HepG2 (cell line): Measurements from ENCODE around the gene PKLR. TPM values are rescaled to one million over a fixed set of nuclear protein-coding genes. Genes with fewer than 3 reads are reported as not detected.
A peak's percentile ranks its signal among the peaks of the same experiment; 100 is the strongest.

ENCODE experiments used
- ATF7-NPFF ChIP-seq: sonication (generic); formaldehyde crosslinking; IDR thresholded peaks from 2 replicates; pipeline ENCODE4 v1.8.1; 2023; ENCODE audit warnings: mild to moderate bottlenecking, low read depth, missing genetic modification reagents, moderate library complexity
- CHCHD3 ChIP-seq: sonication (generic); formaldehyde crosslinking; IDR thresholded peaks from 2 replicates; pipeline ENCODE4 v1.8.0; 2022; ENCODE audit warnings: mild to moderate bottlenecking, missing genetic modification reagents, moderate library complexity
- HNRNPLL ChIP-seq: fragments of 200-400 bp; formaldehyde crosslinking; IDR thresholded peaks from 2 replicates; pipeline ENCODE4 v1.6.1; 2017; ENCODE audit warnings: mild to moderate bottlenecking, low read depth, low read length; ENCODE audit not compliant: poor library complexity, severe bottlenecking
- ISL2 ChIP-seq: sonication (generic); formaldehyde crosslinking; IDR thresholded peaks from 2 replicates; pipeline ENCODE4 v1.5.0; 2020; ENCODE audit warnings: missing genetic modification reagents
- KLF11 ChIP-seq: IDR thresholded peaks from 2 replicates; pipeline ENCODE4 v1.6.1; 2016; ENCODE audit warnings: missing compliant biosample characterization
- MAFK ChIP-seq, 2 experiments: IDR thresholded peaks in 1 of 2; conservative IDR thresholded peaks in 1 of 2; 2 replicates each; pipeline ENCODE4 v1.6.1; 2011; ENCODE audit warnings: improper control_type of control experiment in 2 of 2, low read length in 2 of 2
- MIER3 ChIP-seq: IDR thresholded peaks from 2 replicates; pipeline ENCODE4 v1.6.1; 2016; ENCODE audit warnings: missing compliant biosample characterization, borderline replicate concordance
- NBN ChIP-seq: fragments of 450-650 bp; conservative IDR thresholded peaks from 2 replicates; pipeline ENCODE4 v1.6.1; 2017
- ONECUT2 ChIP-seq: sonication (generic); formaldehyde crosslinking; IDR thresholded peaks from 2 replicates; pipeline ENCODE4 v1.4.0; 2020; ENCODE audit warnings: missing genetic modification reagents
- PHF21A ChIP-seq: sonication (generic); formaldehyde crosslinking; IDR thresholded peaks from 2 replicates; pipeline ENCODE4 v1.5.0; 2020; ENCODE audit warnings: mild to moderate bottlenecking, missing genetic modification reagents
- SIN3A ChIP-seq: IDR thresholded peaks from 2 replicates; pipeline ENCODE4 v1.6.1; 2011; ENCODE audit warnings: low read depth, mild to moderate bottlenecking, control low read depth, low read length, borderline replicate concordance
- SP140L ChIP-seq: sonication (generic); formaldehyde crosslinking; IDR thresholded peaks from 2 replicates; pipeline ENCODE4 v1.4.0; 2020; ENCODE audit warnings: missing genetic modification reagents, borderline replicate concordance
- ZFAT ChIP-seq: sonication (generic); formaldehyde crosslinking; conservative IDR thresholded peaks from 2 replicates; pipeline ENCODE4 v1.8.1; 2023; ENCODE audit warnings: missing genetic modification reagents, inconsistent platforms
- ZNF317 ChIP-seq: sonication (generic); formaldehyde crosslinking; IDR thresholded peaks from 2 replicates; pipeline ENCODE4 v1.5.0; 2020; ENCODE audit warnings: mild to moderate bottlenecking, missing genetic modification reagents
- ZNF382 ChIP-seq: sonication (generic); formaldehyde crosslinking; IDR thresholded peaks from 2 replicates; pipeline ENCODE4 v1.5.0; 2020; ENCODE audit warnings: missing genetic modification reagents, mild to moderate bottlenecking, borderline replicate concordance
- ZNF773 ChIP-seq: sonication (generic); formaldehyde crosslinking; IDR thresholded peaks from 2 replicates; pipeline ENCODE4 v1.4.0; 2020; ENCODE audit warnings: missing genetic modification reagents, borderline replicate concordance
- polyA plus RNA-seq, 8 experiments: library from polyadenylated mRNA; depleted of rRNA in 3 of 8; stranded (reverse) in 7 of 8; unstranded in 1 of 8; fragments of >200 nt; fragmentation: Illumina TruSeq in 4 of 8; extraction: Trizol in 4 of 8; gene quantifications; 2 replicates each; pipeline versions ENCODE4 v1.2.1 to v1.2.3, GENCODE V29; 2011 to 2016; ENCODE audit warnings: low read depth in 4 of 8, missing spikeins in 1 of 8, mixed read lengths in 1 of 8; ENCODE audit not compliant: insufficient read depth in 1 of 8
- total RNA-seq, 5 experiments: library from RNA; depleted of rRNA; stranded (reverse); fragments of >200 nt; fragmentation: Illumina TruSeq; extraction: Trizol; gene quantifications; 2 replicates each; pipeline ENCODE4 v1.2.3, GENCODE V29; 2016; ENCODE audit warnings: low read depth in 1 of 5
- TF ChIP-seq, protein P1 (sequence below): sonication (generic); formaldehyde crosslinking; IDR thresholded peaks from 2 replicates; pipeline ENCODE4 v1.8.1; 2023; ENCODE audit warnings: mild to moderate bottlenecking, missing genetic modification reagents
- TF ChIP-seq, protein P2 (sequence below): sonication (generic); formaldehyde crosslinking; IDR thresholded peaks from 2 replicates; pipeline ENCODE4 v1.9.0; 2021; ENCODE audit warnings: missing genetic modification reagents, mild to moderate bottlenecking, borderline replicate concordance
- TF ChIP-seq, protein P3 (sequence below): sonication (generic); formaldehyde crosslinking; IDR thresholded peaks from 2 replicates; pipeline ENCODE4 v1.5.0; 2020; ENCODE audit warnings: missing genetic modification reagents
- TF ChIP-seq, protein P4 (sequence below): IDR thresholded peaks from 2 replicates; pipeline ENCODE4 v1.6.1; 2016; ENCODE audit warnings: low read depth, control low read depth
- TF ChIP-seq, protein P5 (sequence below): sonication (generic); formaldehyde crosslinking; IDR thresholded peaks from 2 replicates; pipeline ENCODE4 v1.5.0; 2020; ENCODE audit warnings: mild to moderate bottlenecking, missing genetic modification reagents

Gene PKLR
- total and polyA plus RNA-seq, 2 of the 13 experiments (the other 11 are each of a cell fraction or from before 2014, with no cell fraction given), result 10.3 to 29.3 TPM

DNA sequence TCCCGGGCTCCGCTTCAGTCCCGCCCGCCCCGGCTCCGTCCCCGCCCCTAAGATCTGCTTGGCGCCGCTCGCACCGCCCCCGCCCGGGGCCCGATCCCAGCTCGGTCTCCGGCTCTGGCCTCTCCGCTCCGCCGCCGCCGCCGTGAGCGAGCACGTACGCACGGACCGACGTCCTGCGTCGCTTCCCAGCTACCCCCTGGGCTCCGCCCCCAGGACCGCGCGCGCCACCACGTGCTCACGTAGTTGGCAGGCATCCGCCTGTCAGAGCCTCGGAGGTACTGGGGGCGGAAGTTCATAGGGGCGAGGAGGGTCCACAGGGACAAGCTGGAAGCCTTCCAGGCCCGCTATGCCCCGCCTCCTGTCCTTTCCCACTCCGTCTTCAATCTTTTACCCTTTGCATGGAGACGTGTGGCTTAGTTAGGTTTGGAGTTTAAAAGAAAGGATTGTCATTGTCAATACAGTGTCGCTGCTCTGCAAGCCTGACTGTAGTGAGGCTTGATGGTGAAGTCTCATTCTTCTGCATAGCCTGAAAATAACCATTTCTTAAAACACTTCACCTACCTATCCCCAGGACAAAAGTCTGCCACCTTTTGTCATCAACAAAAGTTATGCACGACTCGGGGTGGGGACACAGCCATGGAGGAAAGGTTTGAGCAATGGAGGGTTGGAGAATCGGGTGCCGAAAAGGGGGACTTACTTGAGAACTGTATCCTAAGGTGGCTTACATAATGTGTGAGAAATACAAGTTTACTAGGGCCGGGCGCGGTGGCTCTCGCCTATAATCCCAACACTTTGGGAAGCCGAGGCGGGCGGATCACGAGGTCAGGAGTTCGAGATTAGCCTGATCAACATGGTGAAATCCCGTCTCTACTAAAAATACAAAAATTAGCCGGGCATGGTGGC, 27.6 kb downstream of the PKLR start, which contains the start of gene CLK2 (continued):
- TF ChIP-seq SP140L (no peak), ZNF773 (CRISPR knock-in tag) (no peak), MIER3 (CRISPR knock-in tag) (peak; percentile 83; the same call in 1 of the 2 replicates), ZFAT (CRISPR knock-in tag) (no peak), ONECUT2 (CRISPR knock-in tag) (no peak), MAFK (conservative IDR thresholded peaks at IDR 0.05 in 1 of 2, IDR thresholded peaks at IDR 0.05 in 1 of 2; ENCODE audit: low read length in 2 of 2) (no peak), ISL2 (peak; percentile 3), CHCHD3 (no peak), KLF11 (CRISPR knock-in tag) (no peak), NBN (no peak), HNRNPLL (peak; percentile 77), SIN3A (peak; percentile 78; the same call in 1 of the 2 replicates), ATF7-NPFF (peak; percentile 40; the same call in 1 of the 2 replicates), ZNF317 (CRISPR knock-in tag) (no peak), ZNF382 (CRISPR knock-in tag) (no peak), PHF21A (CRISPR knock-in tag) (peak; percentile 57; the same call in 1 of the 2 replicates)
- TF ChIP-seq, protein P1, sequence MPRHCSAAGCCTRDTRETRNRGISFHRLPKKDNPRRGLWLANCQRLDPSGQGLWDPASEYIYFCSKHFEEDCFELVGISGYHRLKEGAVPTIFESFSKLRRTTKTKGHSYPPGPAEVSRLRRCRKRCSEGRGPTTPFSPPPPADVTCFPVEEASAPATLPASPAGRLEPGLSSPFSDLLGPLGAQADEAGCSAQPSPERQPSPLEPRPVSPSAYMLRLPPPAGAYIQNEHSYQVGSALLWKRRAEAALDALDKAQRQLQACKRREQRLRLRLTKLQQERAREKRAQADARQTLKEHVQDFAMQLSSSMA (CRISPR knock-in tag), result no peak
- TF ChIP-seq, protein P2, sequence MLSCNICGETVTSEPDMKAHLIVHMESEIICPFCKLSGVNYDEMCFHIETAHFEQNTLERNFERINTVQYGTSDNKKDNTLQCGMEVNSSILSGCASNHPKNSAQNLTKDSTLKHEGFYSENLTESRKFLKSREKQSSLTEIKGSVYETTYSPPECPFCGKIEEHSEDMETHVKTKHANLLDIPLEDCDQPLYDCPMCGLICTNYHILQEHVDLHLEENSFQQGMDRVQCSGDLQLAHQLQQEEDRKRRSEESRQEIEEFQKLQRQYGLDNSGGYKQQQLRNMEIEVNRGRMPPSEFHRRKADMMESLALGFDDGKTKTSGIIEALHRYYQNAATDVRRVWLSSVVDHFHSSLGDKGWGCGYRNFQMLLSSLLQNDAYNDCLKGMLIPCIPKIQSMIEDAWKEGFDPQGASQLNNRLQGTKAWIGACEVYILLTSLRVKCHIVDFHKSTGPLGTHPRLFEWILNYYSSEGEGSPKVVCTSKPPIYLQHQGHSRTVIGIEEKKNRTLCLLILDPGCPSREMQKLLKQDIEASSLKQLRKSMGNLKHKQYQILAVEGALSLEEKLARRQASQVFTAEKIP, result no peak
- TF ChIP-seq, protein P3, sequence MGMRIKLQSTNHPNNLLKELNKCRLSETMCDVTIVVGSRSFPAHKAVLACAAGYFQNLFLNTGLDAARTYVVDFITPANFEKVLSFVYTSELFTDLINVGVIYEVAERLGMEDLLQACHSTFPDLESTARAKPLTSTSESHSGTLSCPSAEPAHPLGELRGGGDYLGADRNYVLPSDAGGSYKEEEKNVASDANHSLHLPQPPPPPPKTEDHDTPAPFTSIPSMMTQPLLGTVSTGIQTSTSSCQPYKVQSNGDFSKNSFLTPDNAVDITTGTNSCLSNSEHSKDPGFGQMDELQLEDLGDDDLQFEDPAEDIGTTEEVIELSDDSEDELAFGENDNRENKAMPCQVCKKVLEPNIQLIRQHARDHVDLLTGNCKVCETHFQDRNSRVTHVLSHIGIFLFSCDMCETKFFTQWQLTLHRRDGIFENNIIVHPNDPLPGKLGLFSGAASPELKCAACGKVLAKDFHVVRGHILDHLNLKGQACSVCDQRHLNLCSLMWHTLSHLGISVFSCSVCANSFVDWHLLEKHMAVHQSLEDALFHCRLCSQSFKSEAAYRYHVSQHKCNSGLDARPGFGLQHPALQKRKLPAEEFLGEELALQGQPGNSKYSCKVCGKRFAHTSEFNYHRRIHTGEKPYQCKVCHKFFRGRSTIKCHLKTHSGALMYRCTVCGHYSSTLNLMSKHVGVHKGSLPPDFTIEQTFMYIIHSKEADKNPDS (CRISPR knock-in tag), result no peak
- TF ChIP-seq, protein P4, sequence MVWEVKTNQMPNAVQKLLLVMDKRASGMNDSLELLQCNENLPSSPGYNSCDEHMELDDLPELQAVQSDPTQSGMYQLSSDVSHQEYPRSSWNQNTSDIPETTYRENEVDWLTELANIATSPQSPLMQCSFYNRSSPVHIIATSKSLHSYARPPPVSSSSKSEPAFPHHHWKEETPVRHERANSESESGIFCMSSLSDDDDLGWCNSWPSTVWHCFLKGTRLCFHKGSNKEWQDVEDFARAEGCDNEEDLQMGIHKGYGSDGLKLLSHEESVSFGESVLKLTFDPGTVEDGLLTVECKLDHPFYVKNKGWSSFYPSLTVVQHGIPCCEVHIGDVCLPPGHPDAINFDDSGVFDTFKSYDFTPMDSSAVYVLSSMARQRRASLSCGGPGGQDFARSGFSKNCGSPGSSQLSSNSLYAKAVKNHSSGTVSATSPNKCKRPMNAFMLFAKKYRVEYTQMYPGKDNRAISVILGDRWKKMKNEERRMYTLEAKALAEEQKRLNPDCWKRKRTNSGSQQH, result no peak
- TF ChIP-seq, protein P5, sequence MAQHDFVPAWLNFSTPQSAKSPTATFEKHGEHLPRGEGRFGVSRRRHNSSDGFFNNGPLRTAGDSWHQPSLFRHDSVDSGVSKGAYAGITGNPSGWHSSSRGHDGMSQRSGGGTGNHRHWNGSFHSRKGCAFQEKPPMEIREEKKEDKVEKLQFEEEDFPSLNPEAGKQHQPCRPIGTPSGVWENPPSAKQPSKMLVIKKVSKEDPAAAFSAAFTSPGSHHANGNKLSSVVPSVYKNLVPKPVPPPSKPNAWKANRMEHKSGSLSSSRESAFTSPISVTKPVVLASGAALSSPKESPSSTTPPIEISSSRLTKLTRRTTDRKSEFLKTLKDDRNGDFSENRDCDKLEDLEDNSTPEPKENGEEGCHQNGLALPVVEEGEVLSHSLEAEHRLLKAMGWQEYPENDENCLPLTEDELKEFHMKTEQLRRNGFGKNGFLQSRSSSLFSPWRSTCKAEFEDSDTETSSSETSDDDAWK (CRISPR knock-in tag), result no peak
